GM19328 (cell line): ENCODE measurements around the gene ASCC3.
"Not testable (repeated sequence)": the region's sequence is repeated elsewhere in the genome, so short reads cannot be mapped to it uniquely, and the experiment has no call there.

ENCODE experiments used
- ATAC-seq: cut with Tn5 transposase; IDR thresholded peaks from one replicate; pipeline ENCODE4 v1.9.1; 2021; ENCODE audit warnings: mild to moderate bottlenecking, moderate library complexity; ENCODE audit not compliant: unreplicated experiment

ASCC3 gene

GRCh38 chr6:100880853-100881706 lies at the start of gene ASCC3:
TSS of gene ASCC3 (minus strand) at chr6:100881329. CDS start at chr6:100867997, 13,332 bp downstream.
- ATAC-seq, result peak; percentile 96

GRCh38 chr6:100925749-100926148 lies 44.6 kb upstream of the ASCC3 start:
- no peak for ATAC-seq

- no peak for ATAC-seq
Observed at GRCh38 chr6:100924534-100925227, 43.6 kb upstream of the ASCC3 start.

- no peak for ATAC-seq
Observed at GRCh38 chr6:100923481-100924165, 42.5 kb upstream of the ASCC3 start.

GRCh38 chr6:100920028-100920605 lies 39.0 kb upstream of the ASCC3 start:
- ATAC-seq, result no peak

- ATAC-seq, result no peak
Observed at GRCh38 chr6:100918152-100918551, 37.0 kb upstream of the ASCC3 start.

GRCh38 chr6:100915876-100916275 lies 34.7 kb upstream of the ASCC3 start:
- ATAC-seq, result no peak

- no peak for ATAC-seq
Observed at GRCh38 chr6:100913400-100914276, 32.5 kb upstream of the ASCC3 start.

GRCh38 chr6:100906325-100906724 lies 25.2 kb upstream of the ASCC3 start:
- ATAC-seq, result no peak

- no peak for ATAC-seq
Observed at GRCh38 chr6:100905067-100905466, 23.9 kb upstream of the ASCC3 start.

GRCh38 chr6:100904316-100904715 lies 23.2 kb upstream of the ASCC3 start:
- ATAC-seq, result no peak

- no peak for ATAC-seq
Observed at GRCh38 chr6:100901582-100901981, 20.5 kb upstream of the ASCC3 start.

- no peak for ATAC-seq
Observed at GRCh38 chr6:100899202-100899601, 18.1 kb upstream of the ASCC3 start.

- no peak for ATAC-seq
Observed at GRCh38 chr6:100897671-100898070, 16.5 kb upstream of the ASCC3 start.

GRCh38 chr6:100893743-100894142 lies 12.6 kb upstream of the ASCC3 start:
- no peak for ATAC-seq

- ATAC-seq, result no peak
Observed at GRCh38 chr6:100892693-100893092, 11.6 kb upstream of the ASCC3 start.

GRCh38 chr6:100892116-100892515 lies 11.0 kb upstream of the ASCC3 start:
- ATAC-seq, result no peak

- ATAC-seq, result no peak
Observed at GRCh38 chr6:100891079-100891478, 9.9 kb upstream of the ASCC3 start.

GRCh38 chr6:100890646-100891045 lies 9.5 kb upstream of the ASCC3 start:
- ATAC-seq, result not testable (repeated sequence)

- ATAC-seq, result no peak
Observed at GRCh38 chr6:100889351-100889750, 8.2 kb upstream of the ASCC3 start.
